HG03521 (cell line): ENCODE measurements around the gene GTPBP10.

ENCODE experiments used
- ATAC-seq: cut with Tn5 transposase; IDR thresholded peaks from one replicate; pipeline ENCODE4 v1.9.1; 2021; ENCODE audit warnings: mild to moderate bottlenecking, moderate library complexity; ENCODE audit not compliant: unreplicated experiment

Gene GTPBP10

GRCh38 chr7:90425376-90425775 lies 78.9 kb downstream of the GTPBP10 start:
- ATAC-seq, result no peak

- no peak for ATAC-seq
These were observed 84.3 kb downstream of the GTPBP10 start for GRCh38 chr7:90430614-90431460.

- no peak for ATAC-seq
These were observed 86.2 kb downstream of the GTPBP10 start for GRCh38 chr7:90432752-90433151.

- no peak for ATAC-seq
These were observed 86.7 kb downstream of the GTPBP10 start for GRCh38 chr7:90433221-90433620.
